IMR-90 (cell line): ENCODE measurements around the gene MSANTD4. TPM values are rescaled to one million over a fixed set of nuclear protein-coding genes. Genes with fewer than 3 reads are reported as not detected.

Experiments
- ATAC-seq: fragments of 200-7000 bp; cut with Tn5 transposase; 2 replicates; pipeline ENCODE4 v1.9.1; 2020; ENCODE audit warnings: low read depth, mild to moderate bottlenecking, moderate library complexity
- BruUV-seq: library from RNA; stranded (reverse); fragments of 400-500 nt; replicated peaks from 2 replicates; lab custom pipeline; 2021; lab: Mats Ljungman, UMichigan
- CTCF ChIA-PET: fragments of 300-600 bp; formaldehyde crosslinking; extraction: SDS; loops from one replicate; lab custom pipeline; 2021; ENCODE audit warnings: antibody characterized with exemption; lab: Yijun Ruan, JAX
- POLR2A ChIA-PET: fragments of 300-600 bp; sonication (Branson Sonifier 250); formaldehyde crosslinking; loops from one replicate; lab custom pipeline; 2022; ENCODE audit warnings: antibody characterized with exemption; ENCODE audit not compliant: unreplicated experiment; lab: Charles Lee
- DNase-seq: peaks from one replicate; pipeline ENCODE4 v3.0.0; 2013
- H2AFZ ChIP-seq: replicated peaks from 2 replicates; pipeline ENCODE3; 2013; ENCODE audit warnings: low read length, mild to moderate bottlenecking; ENCODE audit not compliant: poor library complexity
- H2AK5ac ChIP-seq: 2 replicates; pipeline ENCODE4 v1.6.1; 2013; ENCODE audit warnings: low read depth, low read length, inconsistent platforms
- H2AK9ac ChIP-seq: replicated peaks from 2 replicates; pipeline ENCODE3; 2013; ENCODE audit warnings: mild to moderate bottlenecking, low read depth, low read length, moderate library complexity; ENCODE audit not compliant: poor library complexity
- H2BK120ac ChIP-seq: 2 replicates; pipeline ENCODE4 v1.6.1; 2013; ENCODE audit warnings: low read depth, low read length, inconsistent platforms
- H2BK15ac ChIP-seq: 3 replicates; pipeline ENCODE4 v1.6.1; 2013; ENCODE audit warnings: low read depth, low read length, inconsistent platforms
- H2BK20ac ChIP-seq: 2 replicates; pipeline ENCODE4 v1.6.1; 2013; ENCODE audit warnings: low read depth, mild to moderate bottlenecking, inconsistent platforms, low read length, moderate library complexity
- H2BK5ac ChIP-seq: 2 replicates; pipeline ENCODE4 v1.6.1; 2013; ENCODE audit warnings: mild to moderate bottlenecking, low read depth, low read length, inconsistent platforms; ENCODE audit not compliant: poor library complexity, severe bottlenecking
- H3K14ac ChIP-seq: replicated peaks from 2 replicates; pipeline ENCODE4 v1.6.1; 2013; ENCODE audit warnings: low read depth, low read length, inconsistent platforms
- H3K18ac ChIP-seq: 2 replicates; pipeline ENCODE4 v1.6.1; 2013; ENCODE audit warnings: low read depth, low read length, control low read depth
- H3K23ac ChIP-seq: 2 replicates; pipeline ENCODE4 v1.6.1; 2013; ENCODE audit warnings: low read depth, low read length, inconsistent platforms
- H3K27ac ChIP-seq: 2 replicates; pipeline ENCODE4 v1.5.1; 2013; ENCODE audit warnings: mild to moderate bottlenecking, control low read depth, low read length; ENCODE audit not compliant: insufficient read depth
- H3K27me3 ChIP-seq: 2 replicates; pipeline ENCODE4 v1.6.1; 2013; ENCODE audit warnings: low read length; ENCODE audit not compliant: control insufficient read depth, insufficient read depth
- H3K36me3 ChIP-seq: 2 replicates; pipeline ENCODE4 v1.6.1; 2013; ENCODE audit warnings: low read length, mixed read lengths; ENCODE audit not compliant: control insufficient read depth, insufficient read depth
- H3K4ac ChIP-seq: 2 replicates; pipeline ENCODE4 v1.6.1; 2013; ENCODE audit warnings: low read depth, low read length, inconsistent platforms
- H3K4me1 ChIP-seq: 2 replicates; pipeline ENCODE4 v1.6.1; 2013; ENCODE audit warnings: low read length, mixed read lengths; ENCODE audit not compliant: control insufficient read depth, insufficient read depth
- H3K4me2 ChIP-seq: 2 replicates; pipeline ENCODE4 v1.6.1; 2013; ENCODE audit warnings: low read depth, mild to moderate bottlenecking, control low read depth, low read length, moderate library complexity
- H3K4me3 ChIP-seq: 2 replicates; pipeline ENCODE4 v1.5.1; 2013; ENCODE audit warnings: low read depth, mild to moderate bottlenecking, control low read depth, low read length, moderate library complexity; ENCODE audit not compliant: insufficient read depth
- H3K56ac ChIP-seq: 2 replicates; pipeline ENCODE4 v1.6.1; 2013; ENCODE audit warnings: low read length, inconsistent platforms; ENCODE audit not compliant: insufficient read depth; ENCODE audit errors: extremely low read depth
- H3K79me1 ChIP-seq, 2 experiments: 2 replicates each; pipeline ENCODE4 v1.6.1; 2013; ENCODE audit warnings: low read length in 2 of 2, inconsistent platforms in 1 of 2, low read depth in 1 of 2
- H3K9ac ChIP-seq: 2 replicates; pipeline ENCODE4 v1.6.1; 2013; ENCODE audit warnings: low read depth, low read length, control low read depth
- H3K9me1 ChIP-seq: 2 replicates; pipeline ENCODE4 v1.6.1; 2013; ENCODE audit warnings: low read length, inconsistent platforms; ENCODE audit not compliant: insufficient read depth
- H3K9me3 ChIP-seq: 2 replicates; pipeline ENCODE4 v1.6.1; 2013; ENCODE audit warnings: low read length; ENCODE audit not compliant: control insufficient read depth, insufficient read depth
- H4K20me1 ChIP-seq: 2 replicates; pipeline ENCODE4 v1.6.1; 2013; ENCODE audit warnings: low read length, inconsistent platforms; ENCODE audit not compliant: insufficient read depth
- H4K5ac ChIP-seq: 2 replicates; pipeline ENCODE4 v1.6.1; 2013; ENCODE audit warnings: mild to moderate bottlenecking, low read depth, low read length, control low read depth
- H4K8ac ChIP-seq, 2 experiments: 2 replicates each; pipeline ENCODE4 v1.6.1; 2013; ENCODE audit warnings: low read depth in 2 of 2, low read length in 2 of 2, control low read depth in 1 of 2, inconsistent platforms in 1 of 2
- H4K91ac ChIP-seq: 2 replicates; pipeline ENCODE4 v1.6.1; 2013; ENCODE audit warnings: low read depth, low read length, inconsistent platforms; ENCODE audit not compliant: insufficient read depth
- BHLHE40 ChIP-seq: fragments of 150-350 bp; IDR thresholded peaks from 2 replicates; pipeline ENCODE4 v1.6.1; 2016; ENCODE audit warnings: mild to moderate bottlenecking, low read depth, low read length
- CHD1 ChIP-seq: IDR thresholded peaks from 2 replicates; pipeline ENCODE4 v1.6.1; 2012; ENCODE audit warnings: low read depth, low read length, improper control_type of control experiment
- FOS ChIP-seq: fragments of 150-350 bp; IDR thresholded peaks from 2 replicates; pipeline ENCODE4 v1.6.1; 2016; ENCODE audit warnings: low read depth, low read length
- MAFK ChIP-seq: IDR thresholded peaks from 2 replicates; pipeline ENCODE4 v1.6.1; 2012; ENCODE audit warnings: low read depth, low read length, improper control_type of control experiment
- MAZ ChIP-seq: IDR thresholded peaks from 2 replicates; pipeline ENCODE4 v1.6.1; 2012; ENCODE audit warnings: low read depth, mild to moderate bottlenecking, low read length, improper control_type of control experiment, moderate library complexity, borderline replicate concordance
- MXI1 ChIP-seq: IDR thresholded peaks from 2 replicates; pipeline ENCODE4 v1.6.1; 2012; ENCODE audit warnings: low read depth, mild to moderate bottlenecking, low read length, moderate library complexity, borderline replicate concordance
- NFE2L2 ChIP-seq: fragments of 150-350 bp; IDR thresholded peaks from 2 replicates; pipeline ENCODE4 v1.6.1; 2016; ENCODE audit warnings: low read depth, mild to moderate bottlenecking, low read length
- POLR2A ChIP-seq: IDR thresholded peaks from 2 replicates; pipeline ENCODE4 v1.6.1; 2012; ENCODE audit warnings: mild to moderate bottlenecking, low read depth, low read length
- RAD21 ChIP-seq: IDR thresholded peaks from 2 replicates; pipeline ENCODE4 v1.6.1; 2012; ENCODE audit warnings: low read length, improper control_type of control experiment
- RCOR1 ChIP-seq: IDR thresholded peaks from 2 replicates; pipeline ENCODE4 v1.6.1; 2012; ENCODE audit warnings: mild to moderate bottlenecking, low read length, improper control_type of control experiment; ENCODE audit not compliant: insufficient replicate concordance
- RFX5 ChIP-seq: IDR thresholded peaks from 2 replicates; pipeline ENCODE4 v1.8.0; 2012; ENCODE audit warnings: low read depth, mild to moderate bottlenecking, low read length, moderate library complexity
- SMC3 ChIP-seq: fragments of 150-350 bp; IDR thresholded peaks from 2 replicates; pipeline ENCODE4 v1.6.1; 2016; ENCODE audit warnings: low read depth, mild to moderate bottlenecking, antibody characterized with exemption, low read length, moderate library complexity
- USF2 ChIP-seq: fragments of 150-350 bp; IDR thresholded peaks from 2 replicates; pipeline ENCODE4 v1.6.1; 2017; ENCODE audit warnings: mild to moderate bottlenecking, antibody characterized with exemption, low read length, low read depth
- WGBS, 2 experiments: methylation state at CpG; one replicate each; pipeline versions ENCODE4 v1.1.5 to v1.1.7; 2013; ENCODE audit warnings: missing lambda C conversion rate in 2 of 2; ENCODE audit not compliant: insufficient read length in 1 of 2; ENCODE audit errors: extremely low coverage in 2 of 2; 5-methylcytosine and 5-hydroxymethylcytosine counted together
- dilution Hi-C: fragments of 300-500 bp; cut with HindIII; formaldehyde crosslinking; loops from one replicate; pipeline ENCODE4 v1.14.3; 2018; ENCODE audit warnings: low sequenced_read_pairs; ENCODE audit not compliant: unreplicated experiment
- in situ Hi-C: fragments of 300-500 bp; cut with MboI; formaldehyde crosslinking; loops from 3 replicates; pipeline ENCODE4 v1.14.3; 2019; ENCODE audit warnings: low sequenced_read_pairs, inconsistent platforms, mixed read lengths
- intact Hi-C: fragments of 100-400 bp; cut with micrococcal nuclease; formaldehyde crosslinking; loops from 2 replicates; pipeline ENCODE4 v1.10.0; 2022
- polyA plus RNA-seq, 3 experiments: library from polyadenylated mRNA; depleted of rRNA; stranded (reverse); fragments of >200 nt; gene quantifications; 2 replicates each; pipeline ENCODE4 v1.2.3, GENCODE V29; 2012; ENCODE audit warnings: low replicate concordance in 1 of 3
- total RNA-seq: library from RNA; depleted of rRNA; stranded (reverse); fragments of >200 nt; gene quantifications from 2 replicates; pipeline ENCODE4 v1.2.3, GENCODE V29; 2012
- TF ChIP-seq, protein P1 (sequence below): conservative IDR thresholded peaks from 2 replicates; pipeline ENCODE4 v1.5.1; 2012; ENCODE audit warnings: mild to moderate bottlenecking, low read depth, low read length, improper control_type of control experiment
- TF ChIP-seq, protein P2 (sequence below): fragments of 150-350 bp; IDR thresholded peaks from 2 replicates; pipeline ENCODE4 v1.6.1; 2016; ENCODE audit warnings: low read depth, mild to moderate bottlenecking, low read length, moderate library complexity, borderline replicate concordance

Gene MSANTD4
- total and polyA plus RNA-seq, 2 of the 4 experiments (the other 2 are of a cell fraction) = 9.4 to 18.8 TPM

DNA sequence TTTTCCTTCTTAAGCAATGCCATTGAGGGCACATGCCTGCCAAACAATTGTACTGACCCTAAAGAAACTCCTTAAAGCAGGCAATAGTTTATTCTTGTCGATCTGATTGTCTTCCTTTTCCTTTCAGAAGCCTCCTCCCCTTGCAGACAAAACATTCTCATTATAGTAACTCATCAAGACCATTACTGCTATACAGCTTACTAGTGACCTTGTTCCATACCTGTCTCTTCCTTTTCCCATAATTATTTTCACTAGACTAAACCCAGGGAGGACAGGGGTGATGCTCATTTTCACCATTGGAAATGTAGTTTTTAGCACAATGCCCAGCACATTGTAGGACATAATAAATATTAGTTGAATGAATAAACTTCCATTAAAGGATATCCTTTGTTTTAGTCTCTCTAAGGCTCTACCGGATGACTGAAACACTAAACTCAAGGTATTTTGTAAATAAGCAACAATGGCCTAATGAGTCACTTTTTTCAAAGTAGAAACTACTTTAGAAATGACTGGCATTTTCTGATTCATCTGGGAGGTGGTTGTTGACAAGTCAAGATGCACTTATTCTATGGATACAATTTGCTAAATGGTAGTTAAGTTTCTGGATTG lies 9.3 kb upstream of the MSANTD4 start:
- Histone ChIP-seq H4K20me1 (no peaks in the 10 kb centered on the region), H3K27me3 (no peaks in the 10 kb centered on the region), H3K4me1 (no peaks in the 10 kb centered on the region; the same call in 1 of the 2 replicates), H2BK5ac (peak overlapping the region; percentile 60), H4K91ac (no peak overlapping the region), H3K27ac (no peak overlapping the region), H2BK15ac (peak overlapping the region; percentile 90; the same call in 2 of the 3 replicates), H3K79me1 (no peaks in the 10 kb centered on the region), H3K18ac (peak overlapping the region; percentile 5; the same call in 1 of the 2 replicates), H4K8ac (peak overlapping the region; percentile 58 to 63; a peak in 3 of 4 replicates), H2AK5ac (no peak overlapping the region), H3K36me3 (no peaks in the 10 kb centered on the region), H4K5ac (peak overlapping the region; percentile 28; the same call in 1 of the 2 replicates), H2BK20ac (peak overlapping the region; percentile 16; the same call in 1 of the 2 replicates), H2AFZ (no peak overlapping the region), H3K4me2 (no peak overlapping the region), H3K9me1 (no peaks in the 10 kb centered on the region), H3K4me3 (no peak overlapping the region), H2AK9ac (no peak overlapping the region), H3K14ac (peak overlapping the region; percentile 13; the same call in 1 of the 2 replicates), H3K9me3 (no peaks in the 10 kb centered on the region), H2BK120ac (peak overlapping the region; percentile 12; the same call in 1 of the 2 replicates), H3K56ac (no peak overlapping the region), H3K23ac (no peak overlapping the region), H3K9ac (no peak overlapping the region), H3K4ac (no peak overlapping the region; the same call in 1 of the 2 replicates)
- BruUV-seq = no TSS peak
- ATAC-seq (peak; percentile 48), DNase-seq (peak; percentile 35)
- ChIA-PET CTCF (no interaction called here), POLR2A (interaction anchor here (0.6 kb wide), 1 partner anchor 30 kb away, joined by 3 read pairs; no protein-coding TSS in a partner anchor)
- intact Hi-C loops = no loop called here
- dilution Hi-C loops = no loop called here
- in situ Hi-C loops = no loop called here
- WGBS, 2 experiments = no CpG with 5 or more reads among the region's 2 CpGs
- TF ChIP-seq RFX5 = no peak
- TF ChIP-seq, protein P1, sequence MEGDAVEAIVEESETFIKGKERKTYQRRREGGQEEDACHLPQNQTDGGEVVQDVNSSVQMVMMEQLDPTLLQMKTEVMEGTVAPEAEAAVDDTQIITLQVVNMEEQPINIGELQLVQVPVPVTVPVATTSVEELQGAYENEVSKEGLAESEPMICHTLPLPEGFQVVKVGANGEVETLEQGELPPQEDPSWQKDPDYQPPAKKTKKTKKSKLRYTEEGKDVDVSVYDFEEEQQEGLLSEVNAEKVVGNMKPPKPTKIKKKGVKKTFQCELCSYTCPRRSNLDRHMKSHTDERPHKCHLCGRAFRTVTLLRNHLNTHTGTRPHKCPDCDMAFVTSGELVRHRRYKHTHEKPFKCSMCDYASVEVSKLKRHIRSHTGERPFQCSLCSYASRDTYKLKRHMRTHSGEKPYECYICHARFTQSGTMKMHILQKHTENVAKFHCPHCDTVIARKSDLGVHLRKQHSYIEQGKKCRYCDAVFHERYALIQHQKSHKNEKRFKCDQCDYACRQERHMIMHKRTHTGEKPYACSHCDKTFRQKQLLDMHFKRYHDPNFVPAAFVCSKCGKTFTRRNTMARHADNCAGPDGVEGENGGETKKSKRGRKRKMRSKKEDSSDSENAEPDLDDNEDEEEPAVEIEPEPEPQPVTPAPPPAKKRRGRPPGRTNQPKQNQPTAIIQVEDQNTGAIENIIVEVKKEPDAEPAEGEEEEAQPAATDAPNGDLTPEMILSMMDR = no peak
- TF ChIP-seq, protein P2, sequence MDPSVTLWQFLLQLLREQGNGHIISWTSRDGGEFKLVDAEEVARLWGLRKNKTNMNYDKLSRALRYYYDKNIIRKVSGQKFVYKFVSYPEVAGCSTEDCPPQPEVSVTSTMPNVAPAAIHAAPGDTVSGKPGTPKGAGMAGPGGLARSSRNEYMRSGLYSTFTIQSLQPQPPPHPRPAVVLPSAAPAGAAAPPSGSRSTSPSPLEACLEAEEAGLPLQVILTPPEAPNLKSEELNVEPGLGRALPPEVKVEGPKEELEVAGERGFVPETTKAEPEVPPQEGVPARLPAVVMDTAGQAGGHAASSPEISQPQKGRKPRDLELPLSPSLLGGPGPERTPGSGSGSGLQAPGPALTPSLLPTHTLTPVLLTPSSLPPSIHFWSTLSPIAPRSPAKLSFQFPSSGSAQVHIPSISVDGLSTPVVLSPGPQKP = no peak
- no peak for TF ChIP-seq POLR2A
- no peak for TF ChIP-seq SMC3
- TF ChIP-seq USF2 = no peak
- TF ChIP-seq RCOR1 = no peak
- no peak for TF ChIP-seq NFE2L2
- no peak for TF ChIP-seq MAZ
- TF ChIP-seq MAFK = no peak
- TF ChIP-seq CHD1 = no peak
- TF ChIP-seq MXI1 = no peak
- no peak for TF ChIP-seq FOS
- TF ChIP-seq BHLHE40 = no peak
- no peak for TF ChIP-seq RAD21
